Tibial nerve (tissue), 4 donors: Measurements from ENCODE around the gene FFAR2. TPM values are rescaled to one million over a fixed set of nuclear protein-coding genes. Genes with fewer than 3 reads are reported as not detected.
"Not testable (repeated sequence)": the region's sequence is repeated elsewhere in the genome, so short reads cannot be mapped to it uniquely, and the experiment has no call there.

ENCODE experiments used
- DNase-seq, 2 donors: peaks; one replicate each; pipeline ENCODE4 v3.0.0-alpha.2; 2019; ENCODE audit warnings: low spot score in 2 of 2
- H3K27ac ChIP-seq, 4 donors: fragments of 200-600 bp; sonication (generic) in 3 of 4; one replicate each; pipeline ENCODE4 v1.5.1; 2017 to 2019; ENCODE audit warnings: mild to moderate bottlenecking in 1 of 4
- H3K27me3 ChIP-seq, 2 donors: fragments of 200-600 bp; sonication (generic) in 1 of 2; one replicate each; pipeline versions ENCODE4 v1.5.1 to v1.6.0; 2017 to 2019
- H3K36me3 ChIP-seq, 3 donors: fragments of 200-600 bp; sonication (generic); one replicate each; pipeline ENCODE4 v1.5.1; 2018 to 2019
- H3K4me1 ChIP-seq, 4 donors: fragments of 200-600 bp; sonication (generic) in 3 of 4; one replicate each; pipeline ENCODE4 v1.5.1; 2017 to 2019
- H3K4me3 ChIP-seq, 4 donors: fragments of 200-600 bp; sonication (generic) in 3 of 4; one replicate each; pipeline ENCODE4 v1.5.1; 2017 to 2019; ENCODE audit warnings: mild to moderate bottlenecking in 1 of 4, moderate library complexity in 1 of 4
- H3K9me3 ChIP-seq, 4 donors: fragments of 200-600 bp; sonication (generic) in 3 of 4; one replicate each; pipeline ENCODE4 v1.5.1; 2017 to 2019
- EP300 ChIP-seq, 2 donors: sonication (generic); formaldehyde crosslinking; IDR thresholded peaks; one replicate each; pipeline ENCODE4 v1.6.1; 2017; ENCODE audit warnings: antibody characterized with exemption in 2 of 2, mild to moderate bottlenecking in 1 of 2
- POLR2A ChIP-seq, 2 donors: fragments of 450-650 bp; IDR thresholded peaks; one replicate each; pipeline ENCODE4 v1.6.1; 2017; ENCODE audit warnings: antibody characterized with exemption in 2 of 2, mild to moderate bottlenecking in 2 of 2, moderate library complexity in 2 of 2
- WGBS, 2 donors: methylation state at CpG; one replicate each; pipeline ENCODE4 v1.1.5; 2018; 5-methylcytosine and 5-hydroxymethylcytosine counted together
- total RNA-seq, 4 donors: library from RNA; depleted of rRNA; stranded (reverse); fragments of >200 nt; gene quantifications; one replicate each; pipeline ENCODE4 v1.1.0, GENCODE V29; 2016
- TF ChIP-seq, protein P1 (sequence below), 5 experiments: fragments of 200-600 bp in 3 of 5; fragments of 450-650 bp in 2 of 5; sonication (generic) in 3 of 5; IDR thresholded peaks; one replicate each; pipeline ENCODE4 v1.5.1; 2016 to 2019; ENCODE audit warnings: antibody characterized with exemption in 5 of 5, mild to moderate bottlenecking in 3 of 5, moderate library complexity in 2 of 5

Gene FFAR2
- total RNA-seq, 4 donors from 2014 or later: 0.22 TPM; not detected in 3

DNA sequence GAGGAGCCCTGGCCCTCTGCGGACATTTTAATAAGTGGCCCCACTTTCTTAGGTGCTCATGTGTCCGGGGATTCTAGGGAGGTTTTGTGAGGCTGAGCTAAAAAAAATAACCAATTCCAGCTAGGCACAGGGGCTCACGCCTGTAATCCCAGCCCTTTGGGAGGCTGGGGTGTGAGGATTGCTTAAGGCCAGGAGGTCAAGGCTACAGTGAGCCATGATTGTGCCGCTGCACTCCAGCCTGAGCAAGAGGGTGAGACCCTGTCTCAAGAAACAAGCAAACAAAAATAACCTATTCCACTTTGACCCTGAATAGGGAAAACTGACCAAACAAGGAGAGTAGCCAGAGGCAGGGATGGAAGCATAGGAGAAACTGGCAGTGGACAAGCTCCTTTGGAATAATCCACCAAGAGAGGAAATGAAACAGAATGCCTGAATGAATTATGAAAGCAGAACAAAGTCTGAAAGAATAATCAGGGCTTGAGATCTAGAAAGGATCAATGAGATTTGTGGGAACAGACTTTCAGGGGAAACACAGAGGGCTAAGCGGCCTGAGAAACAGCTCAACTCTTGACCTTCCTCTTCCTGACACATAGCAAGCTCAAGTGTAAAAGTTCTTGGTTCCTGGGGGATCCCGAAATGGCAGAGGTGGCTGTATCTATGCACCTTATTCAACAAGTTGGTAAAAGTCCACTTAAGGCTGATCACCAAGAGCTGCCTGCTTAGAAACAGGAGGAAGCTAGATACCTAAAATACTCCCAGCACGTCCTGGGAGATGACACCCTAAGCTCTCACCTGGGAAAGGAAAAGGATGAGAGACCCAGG lies 30.1 kb upstream of the FFAR2 start:
- Histone ChIP-seq H3K4me3 (no peak overlapping the region), H3K4me1 (no peaks in the 10 kb centered on the region)

DNA sequence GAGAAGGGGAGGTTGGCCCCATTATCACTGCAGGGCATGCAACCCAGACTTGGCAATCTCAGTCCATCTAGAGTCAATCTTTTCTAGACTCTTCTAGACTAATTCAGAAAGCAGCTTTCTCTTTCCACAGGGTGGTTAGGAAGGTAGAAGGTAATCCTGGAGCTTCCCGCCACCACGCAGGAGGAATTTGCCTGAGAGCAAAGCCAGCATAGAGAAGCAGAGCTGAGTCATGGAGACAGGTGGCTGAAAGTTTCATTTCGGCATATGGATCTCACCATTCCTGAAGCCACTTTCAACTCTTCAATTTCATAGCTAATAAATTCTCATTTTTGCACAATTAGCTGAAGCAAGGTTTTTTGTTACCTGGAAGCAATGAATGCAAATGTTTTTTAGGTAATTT lies 29.0 kb upstream of the FFAR2 start:
- Histone ChIP-seq H3K36me3 (no peaks in the 10 kb centered on the region), H3K27ac (no peak overlapping the region), H3K27me3 (peaks cover 0 to 5% of the 10 kb centered on the region in 2 donors), H3K9me3 (no peaks in the 10 kb centered on the region), H3K4me1 (no peaks in the 10 kb centered on the region), H3K4me3 (no peak overlapping the region)
- TF ChIP-seq, protein P1, sequence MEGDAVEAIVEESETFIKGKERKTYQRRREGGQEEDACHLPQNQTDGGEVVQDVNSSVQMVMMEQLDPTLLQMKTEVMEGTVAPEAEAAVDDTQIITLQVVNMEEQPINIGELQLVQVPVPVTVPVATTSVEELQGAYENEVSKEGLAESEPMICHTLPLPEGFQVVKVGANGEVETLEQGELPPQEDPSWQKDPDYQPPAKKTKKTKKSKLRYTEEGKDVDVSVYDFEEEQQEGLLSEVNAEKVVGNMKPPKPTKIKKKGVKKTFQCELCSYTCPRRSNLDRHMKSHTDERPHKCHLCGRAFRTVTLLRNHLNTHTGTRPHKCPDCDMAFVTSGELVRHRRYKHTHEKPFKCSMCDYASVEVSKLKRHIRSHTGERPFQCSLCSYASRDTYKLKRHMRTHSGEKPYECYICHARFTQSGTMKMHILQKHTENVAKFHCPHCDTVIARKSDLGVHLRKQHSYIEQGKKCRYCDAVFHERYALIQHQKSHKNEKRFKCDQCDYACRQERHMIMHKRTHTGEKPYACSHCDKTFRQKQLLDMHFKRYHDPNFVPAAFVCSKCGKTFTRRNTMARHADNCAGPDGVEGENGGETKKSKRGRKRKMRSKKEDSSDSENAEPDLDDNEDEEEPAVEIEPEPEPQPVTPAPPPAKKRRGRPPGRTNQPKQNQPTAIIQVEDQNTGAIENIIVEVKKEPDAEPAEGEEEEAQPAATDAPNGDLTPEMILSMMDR (IDR thresholded peaks at IDR 0.05): no peak
- TF ChIP-seq POLR2A (IDR thresholded peaks at IDR 0.05) (no peak), EP300 (IDR thresholded peaks at IDR 0.05) (no peak)
- no peak for DNase-seq
- WGBS, 2 donors: 75% methylated on average over 3 of the region's 3 CpGs

More for the DNA sequence above, 30.1 kb upstream of the FFAR2 start:
- WGBS, 2 donors: 44 to 46% methylated on average over 7 of the region's 7 CpGs
- H3K36me3 ChIP-seq: no peaks in the 10 kb centered on the region
- DNase-seq: no peak
- H3K27ac ChIP-seq: no peak overlapping the region
- no peaks in the 10 kb centered on the region for H3K9me3 ChIP-seq
- H3K27me3 ChIP-seq: peaks cover 0 to 5% of the 10 kb centered on the region in 2 donors
- TF ChIP-seq EP300 (IDR thresholded peaks at IDR 0.05) (no peak), POLR2A (IDR thresholded peaks at IDR 0.05) (no peak)
- TF ChIP-seq, protein P1 (IDR thresholded peaks at IDR 0.05): no peak

DNA sequence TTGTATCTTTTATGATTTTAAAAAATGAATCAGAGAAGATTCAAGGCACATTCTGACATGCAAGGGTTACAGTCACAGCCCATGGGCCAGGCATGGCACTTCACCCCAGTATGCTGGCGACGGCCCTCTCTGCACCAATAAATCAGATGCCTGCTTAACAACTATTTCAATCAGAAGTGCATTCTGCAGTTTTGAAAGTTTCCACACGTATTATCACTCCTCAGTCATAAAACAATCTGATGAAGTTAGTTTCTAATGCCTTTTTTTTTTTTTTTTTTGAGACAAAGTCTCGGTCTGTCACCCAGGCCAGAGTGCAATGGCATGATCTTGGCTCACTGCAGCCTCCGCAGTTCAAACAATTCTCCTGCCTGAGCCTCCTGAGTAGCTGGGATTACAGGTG lies 28.3 kb upstream of the FFAR2 start:
- H3K36me3 ChIP-seq: no peaks in the 10 kb centered on the region
- H3K27ac ChIP-seq: no peak overlapping the region
- DNase-seq: no peak
- peaks cover 0 to 5% of the 10 kb centered on the region in 2 donors for H3K27me3 ChIP-seq
- TF ChIP-seq, protein P1 (IDR thresholded peaks at IDR 0.05): no peak
- TF ChIP-seq EP300 (IDR thresholded peaks at IDR 0.05): no peak
- TF ChIP-seq POLR2A (IDR thresholded peaks at IDR 0.05): no peak
- H3K4me1 ChIP-seq: no peaks in the 10 kb centered on the region
- no peak overlapping the region for H3K4me3 ChIP-seq
- WGBS, 2 donors: 59 to 60% methylated on average over 5 of the region's 5 CpGs
- H3K9me3 ChIP-seq: no peaks in the 10 kb centered on the region

DNA sequence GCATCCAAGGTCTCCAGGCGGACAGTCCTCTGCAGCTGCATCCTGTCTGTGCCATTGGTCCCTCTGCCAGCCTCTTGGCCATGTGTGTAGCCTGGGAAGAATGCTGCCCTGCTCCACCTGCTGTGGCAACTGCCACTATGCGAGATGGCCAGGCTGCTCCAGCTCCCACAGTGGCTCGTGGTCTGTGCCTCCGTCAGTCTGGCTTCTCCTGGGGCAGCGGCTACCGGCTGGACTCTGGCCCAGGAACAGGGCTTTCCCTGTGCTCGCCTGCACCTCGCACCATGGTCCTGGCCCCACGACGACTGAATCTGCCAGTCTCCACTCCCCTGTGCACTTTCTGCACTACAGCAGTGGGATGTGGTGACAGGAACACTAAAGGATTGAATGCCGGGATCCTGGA lies 26.7 kb upstream of the FFAR2 start:
- no peak overlapping the region for H3K4me3 ChIP-seq
- no peak for DNase-seq
- TF ChIP-seq EP300 (IDR thresholded peaks at IDR 0.05) (no peak), POLR2A (IDR thresholded peaks at IDR 0.05) (no peak)
- TF ChIP-seq, protein P1 (IDR thresholded peaks at IDR 0.05): no peak
- H3K36me3 ChIP-seq: no peaks in the 10 kb centered on the region
- no peak overlapping the region for H3K27ac ChIP-seq
- H3K27me3 ChIP-seq: peaks cover 0 to 3% of the 10 kb centered on the region in 2 donors
- WGBS, 2 donors: 76 to 77% methylated on average over 3 to 11 of the region's 11 CpGs
- H3K9me3 ChIP-seq: no peaks in the 10 kb centered on the region
- H3K4me1 ChIP-seq: no peaks in the 10 kb centered on the region

DNA sequence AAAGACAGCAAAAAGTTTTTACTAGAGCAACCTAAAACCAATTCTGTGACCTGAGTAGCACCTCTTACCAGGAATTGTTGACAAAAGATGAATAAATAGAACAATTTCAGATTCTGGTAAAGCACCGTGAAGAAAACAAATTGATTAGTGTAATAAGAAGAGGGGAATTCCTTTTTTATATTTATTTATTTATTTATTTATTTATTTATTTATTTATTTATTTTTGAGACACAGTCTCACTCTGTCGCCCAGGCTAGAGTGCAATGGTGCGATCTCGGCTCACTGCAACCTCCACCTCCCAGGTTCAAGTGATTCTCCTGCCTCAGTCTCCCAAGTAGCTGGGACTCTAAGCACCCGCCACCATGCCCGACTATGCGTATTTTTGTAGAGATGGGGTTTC lies 24.7 kb upstream of the FFAR2 start:
- not testable (repeated sequence) for H3K36me3 ChIP-seq, DNase-seq, H3K27me3 ChIP-seq, H3K27ac ChIP-seq, H3K4me1 ChIP-seq, H3K9me3 ChIP-seq, H3K4me3 ChIP-seq
- 84 to 94% methylated on average over 7 of the region's 7 CpGs for WGBS, 2 donors
